GM18951 (cell line): ENCODE data around the gene MCUB.
"Not testable (repeated sequence)": the region's sequence is repeated elsewhere in the genome, so short reads cannot be mapped to it uniquely, and the experiment has no call there.

ENCODE experiments used
- POLR2A ChIP-seq: IDR thresholded peaks from 4 replicates; pipeline ENCODE4 v1.6.1; 2011; ENCODE audit warnings: mild to moderate bottlenecking; ENCODE audit not compliant: insufficient read length, insufficient read depth; ENCODE audit errors: extremely low read depth
- in situ Hi-C: fragments of 300-500 bp; cut with MboI; formaldehyde crosslinking; loops from one replicate; pipeline ENCODE4 v1.12.0; 2022; ENCODE audit warnings: low sequenced_read_pairs, mixed read lengths, inconsistent platforms; ENCODE audit not compliant: unreplicated experiment

The MCUB gene

GRCh38 chr4:109562457-109563239 is 2.6 kb downstream of the MCUB start:
- no peak for TF ChIP-seq POLR2A
- in situ Hi-C loops: no loop called here

- in situ Hi-C loops: no loop called here
- no peak for TF ChIP-seq POLR2A
Measured at GRCh38 chr4:109571494-109571893, 11.4 kb downstream of the MCUB start.

GRCh38 chr4:109572154-109572553 is 12.1 kb downstream of the MCUB start:
- TF ChIP-seq POLR2A: no peak
- in situ Hi-C loops: no loop called here

- TF ChIP-seq POLR2A: no peak
- in situ Hi-C loops: no loop called here
Measured at GRCh38 chr4:109574443-109574850, 14.4 kb downstream of the MCUB start.

GRCh38 chr4:109574931-109575804 is 15.1 kb downstream of the MCUB start:
- in situ Hi-C loops: no loop called here
- TF ChIP-seq POLR2A: no peak

GRCh38 chr4:109576462-109576861 is 16.4 kb downstream of the MCUB start:
- in situ Hi-C loops: no loop called here
- TF ChIP-seq POLR2A: no peak

- TF ChIP-seq POLR2A: no peak
- in situ Hi-C loops: no loop called here
Measured at GRCh38 chr4:109578846-109579245, 18.8 kb downstream of the MCUB start.

GRCh38 chr4:109579997-109580396 is 20.0 kb downstream of the MCUB start:
- in situ Hi-C loops: not testable (repeated sequence)

- TF ChIP-seq POLR2A: no peak
- in situ Hi-C loops: no loop called here
Measured at GRCh38 chr4:109588176-109588575, 28.1 kb downstream of the MCUB start.

- in situ Hi-C loops: no loop called here
Measured at GRCh38 chr4:109589119-109589518, 29.1 kb downstream of the MCUB start.

GRCh38 chr4:109589605-109590004 is 29.6 kb downstream of the MCUB start:
- in situ Hi-C loops: no loop called here

More at GRCh38 chr4:109589119-109589518, 29.1 kb downstream of the MCUB start:
- TF ChIP-seq POLR2A: no peak

GRCh38 chr4:109590905-109591304 is 30.9 kb downstream of the MCUB start:
- in situ Hi-C loops: no loop called here
- no peak for TF ChIP-seq POLR2A

More at GRCh38 chr4:109589605-109590004, 29.6 kb downstream of the MCUB start:
- TF ChIP-seq POLR2A: no peak

- TF ChIP-seq POLR2A: no peak
- in situ Hi-C loops: no loop called here
Measured at GRCh38 chr4:109592367-109592766, 32.3 kb downstream of the MCUB start.

GRCh38 chr4:109595123-109595522 is 35.1 kb downstream of the MCUB start:
- in situ Hi-C loops: not testable (repeated sequence)

GRCh38 chr4:109596420-109597085 is 36.5 kb downstream of the MCUB start:
- in situ Hi-C loops: not testable (repeated sequence)
